Activated CD4-positive, CD25-positive, alpha-beta regulatory T cell treated with anti-CD3 and anti-CD28 coated beads, Interleukin-2, amount 50 U/mL, for 24 hours (primary cell): ENCODE measurements around the gene FOXI1.
"Not testable (repeated sequence)": the region's sequence is repeated elsewhere in the genome, so short reads cannot be mapped to it uniquely, and the experiment has no call there.

Experiments
- ATAC-seq, 2 donors: fragments of 150-1000 bp; cut with Tn5 transposase; one replicate each; pipeline ENCODE4 v1.10.0; 2021; ENCODE audit warnings: mild to moderate bottlenecking in 1 of 2, moderate library complexity in 1 of 2

Gene FOXI1

DNA sequence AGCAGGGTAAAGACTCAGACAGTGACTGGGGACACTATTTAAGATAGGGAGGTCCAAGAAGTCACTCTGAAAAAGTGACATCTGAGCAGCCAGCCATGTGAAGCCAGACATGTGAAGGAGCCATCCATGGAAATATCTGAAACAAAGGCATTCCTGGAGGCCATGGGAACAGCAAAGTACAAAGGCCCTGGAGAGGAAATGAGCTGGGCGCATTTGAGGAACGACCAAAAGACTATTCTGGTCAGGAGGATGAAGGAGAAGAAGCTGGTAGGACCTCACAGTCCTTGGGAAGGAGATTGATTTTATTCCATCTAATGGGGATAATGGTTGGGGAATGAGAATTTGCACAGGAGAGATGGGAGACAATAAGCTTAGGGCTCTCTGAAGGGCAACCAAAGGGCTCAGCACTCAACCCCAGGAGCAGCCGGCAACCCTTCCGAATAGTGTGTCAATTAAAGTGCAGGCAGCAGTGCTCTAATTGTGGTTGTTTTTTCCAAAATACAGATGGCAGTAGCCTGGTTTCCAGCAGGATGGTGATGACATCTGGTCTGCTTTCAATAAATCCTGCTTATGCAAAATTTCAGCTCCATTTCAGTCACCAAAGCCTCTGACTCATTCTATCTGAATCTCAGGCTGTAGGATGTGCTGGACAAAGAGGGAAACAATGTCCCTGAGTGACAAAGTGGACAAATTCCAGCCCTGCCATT lies 26.7 kb downstream of the FOXI1 start:
- ATAC-seq = no peak

DNA sequence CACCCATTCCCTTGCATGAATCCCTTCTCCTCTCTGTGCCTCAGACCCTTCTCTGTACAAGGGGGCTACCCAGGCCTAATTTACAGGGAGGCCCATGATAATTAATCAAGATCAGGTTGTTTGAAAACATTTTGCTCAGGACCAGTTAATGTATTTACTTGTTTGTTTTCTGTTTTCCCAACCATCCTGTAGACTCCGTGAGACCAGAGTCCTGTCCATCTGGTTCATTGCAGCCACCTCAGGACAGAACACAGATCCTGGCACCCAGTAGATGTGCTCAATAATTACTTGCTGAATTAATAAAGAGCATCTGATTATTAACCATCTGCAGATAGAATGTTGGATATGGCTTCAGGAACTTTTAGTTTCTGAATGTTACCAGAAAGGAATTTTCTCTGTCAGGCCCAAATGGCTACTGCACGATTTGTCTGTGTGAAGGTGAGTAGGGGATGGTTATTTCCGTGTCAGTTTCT lies 27.3 kb downstream of the FOXI1 start:
- ATAC-seq = no peak

DNA sequence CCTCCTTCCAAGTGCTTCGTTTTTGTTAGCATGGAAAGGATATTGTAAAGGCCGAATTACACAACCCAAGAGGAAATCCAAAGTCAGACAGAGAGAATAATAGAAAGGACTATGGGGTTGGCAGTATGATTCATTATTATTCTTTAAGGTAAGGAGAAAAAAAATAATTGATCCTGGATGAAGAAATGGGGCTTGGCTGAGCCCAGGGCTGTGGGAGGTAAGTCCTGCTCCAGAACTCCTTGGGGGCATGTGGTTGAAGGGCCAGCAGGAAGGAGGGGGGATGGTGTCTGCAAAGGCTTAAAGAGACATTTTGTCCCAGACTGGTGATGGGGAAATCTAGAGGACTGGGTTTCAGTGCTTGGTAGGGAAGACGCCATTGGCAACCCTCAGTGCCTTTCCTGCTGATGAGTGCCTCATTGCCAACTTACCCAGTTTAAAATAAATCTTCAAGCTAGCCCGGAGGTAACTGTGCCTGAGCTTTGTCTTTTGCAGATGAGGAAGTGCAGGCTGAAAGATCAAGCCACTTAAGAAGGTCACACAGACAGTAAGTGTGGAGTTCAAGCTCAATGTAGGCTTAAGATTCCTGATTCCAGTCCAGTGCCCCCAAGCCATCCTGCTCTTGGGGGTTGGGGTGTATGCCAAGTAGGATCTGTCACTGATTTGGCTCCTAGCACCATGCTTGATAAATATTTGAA lies 30.2 kb downstream of the FOXI1 start:
- no peak for ATAC-seq

DNA sequence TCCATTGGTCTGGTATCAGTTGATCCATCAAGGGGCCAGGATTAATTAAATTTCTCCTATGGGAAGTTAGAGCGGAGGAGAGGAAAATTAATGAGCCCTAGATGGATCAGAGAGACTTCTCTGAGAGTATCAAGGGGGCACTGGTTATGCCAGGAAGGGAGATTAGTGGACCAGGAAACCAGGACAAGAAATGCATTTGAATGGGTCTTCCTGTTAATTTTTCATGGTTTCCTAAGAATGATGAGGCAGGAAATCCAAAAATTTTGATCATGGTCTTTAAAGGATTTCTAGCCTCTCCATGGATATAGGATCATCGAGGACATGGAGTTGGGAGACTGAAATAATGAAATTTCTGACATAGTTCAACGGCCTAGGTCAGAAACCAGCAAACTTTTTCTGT lies 30.8 kb downstream of the FOXI1 start:
- ATAC-seq = no peak

DNA sequence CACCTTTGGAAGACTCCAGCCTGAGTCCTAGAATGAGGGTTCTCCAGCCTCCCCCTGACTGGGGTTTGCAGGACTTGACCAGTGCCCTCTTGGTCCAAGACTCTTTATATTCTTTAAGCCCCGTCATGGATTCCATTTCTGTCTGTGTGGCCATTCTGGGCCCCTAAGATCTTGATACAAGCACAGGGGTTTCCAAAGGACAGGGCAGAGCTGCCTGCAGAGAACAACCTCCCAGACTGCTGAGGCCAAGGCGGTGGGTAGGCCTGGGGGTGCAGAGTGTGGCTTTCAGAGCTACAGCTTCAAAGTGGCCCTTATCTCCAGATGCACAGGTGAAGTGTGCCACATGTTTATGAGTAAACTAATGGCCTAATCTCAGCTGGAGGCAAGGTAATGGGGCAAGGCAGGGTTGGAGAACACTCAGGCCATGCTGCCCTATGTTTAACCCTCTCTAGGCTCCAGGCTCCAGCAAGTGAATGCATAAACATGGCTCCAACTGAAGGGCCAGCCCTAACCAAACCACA lies 32.1 kb downstream of the FOXI1 start:
- no peak for ATAC-seq

DNA sequence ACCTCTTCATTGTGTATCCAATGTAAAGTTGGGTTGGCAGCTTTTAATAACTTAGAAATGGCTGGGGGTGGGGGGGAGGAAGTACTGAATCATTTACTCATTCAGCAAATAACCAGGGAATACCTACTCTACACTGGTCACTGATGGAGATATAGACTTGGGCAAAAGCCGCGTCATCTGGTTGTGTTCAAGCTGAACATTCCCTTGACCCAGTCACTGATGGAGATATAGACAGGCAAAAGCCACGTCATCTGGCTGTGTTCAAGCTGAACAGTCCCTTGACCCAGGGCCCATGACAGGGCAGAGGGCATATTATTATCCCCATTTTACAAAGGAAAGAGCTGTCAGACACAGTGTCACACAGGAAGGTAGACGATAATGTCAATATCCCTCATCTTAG lies 32.6 kb downstream of the FOXI1 start:
- ATAC-seq = no peak

DNA sequence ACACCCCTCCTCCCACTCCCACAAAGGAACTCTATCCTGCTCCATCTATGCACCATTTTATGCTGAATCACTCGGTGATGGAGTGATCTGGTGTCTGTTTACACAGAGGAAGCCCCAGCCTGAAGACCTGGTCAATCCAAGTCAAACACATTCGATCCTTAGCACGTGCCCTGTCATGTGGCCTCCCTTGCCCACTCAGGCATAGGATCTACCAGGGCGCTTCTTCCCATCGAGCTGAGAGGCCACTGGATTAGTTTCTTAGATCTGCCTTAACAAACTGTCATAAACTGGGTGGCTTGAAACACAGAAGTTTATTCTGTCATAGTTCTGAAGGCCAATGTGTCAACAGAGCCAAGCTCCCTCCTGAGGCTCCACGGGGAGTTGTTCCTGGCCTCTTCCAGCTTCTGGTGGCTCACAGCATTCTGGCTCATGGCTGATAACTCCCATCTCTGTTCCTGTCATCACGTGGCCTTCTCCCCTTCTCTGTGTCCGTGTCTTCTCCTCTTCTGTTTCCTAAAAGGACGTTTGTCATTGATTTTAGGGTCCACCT lies 34.2 kb downstream of the FOXI1 start:
- no peak for ATAC-seq

DNA sequence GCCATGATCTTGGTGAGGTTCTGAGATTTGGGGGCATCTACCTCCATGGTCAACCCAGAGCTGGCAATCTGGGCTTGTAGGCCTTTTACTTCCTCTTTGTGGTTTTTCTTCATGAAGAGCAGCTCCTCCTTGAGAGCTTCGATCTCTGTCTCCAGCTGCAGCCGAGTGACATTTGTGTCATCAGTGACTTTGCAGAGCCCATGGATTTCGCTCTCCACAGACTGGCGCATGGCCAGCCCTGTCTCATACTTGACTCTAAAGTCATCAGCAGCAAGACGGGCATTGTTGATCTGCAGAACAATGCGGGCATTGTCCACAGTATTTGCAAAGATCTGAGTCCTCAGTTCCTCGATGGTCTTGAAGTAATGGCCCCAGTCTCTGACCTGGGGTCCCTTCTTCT lies 35.5 kb downstream of the FOXI1 start:
- not testable (repeated sequence) for ATAC-seq

DNA sequence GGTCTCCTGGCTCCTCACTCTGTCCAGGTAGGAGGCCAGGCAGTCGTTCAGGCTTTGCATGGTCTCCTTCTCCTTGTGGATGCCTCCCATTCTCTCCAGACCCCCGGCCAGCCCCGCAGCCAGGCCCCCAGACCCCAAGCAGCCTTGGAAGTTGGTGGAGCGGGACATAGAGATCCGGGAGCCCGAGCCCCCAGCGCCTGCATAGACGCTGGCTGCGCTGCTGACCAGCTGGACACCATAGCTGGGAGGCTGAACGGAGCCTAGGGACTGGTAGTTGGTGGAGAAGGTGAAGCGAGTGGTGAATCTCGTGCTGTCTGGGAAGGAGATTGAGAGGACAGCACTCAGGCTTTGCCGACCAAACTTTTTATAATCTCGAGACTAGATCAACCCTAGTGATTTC lies 35.9 kb downstream of the FOXI1 start:
- no peak for ATAC-seq

DNA sequence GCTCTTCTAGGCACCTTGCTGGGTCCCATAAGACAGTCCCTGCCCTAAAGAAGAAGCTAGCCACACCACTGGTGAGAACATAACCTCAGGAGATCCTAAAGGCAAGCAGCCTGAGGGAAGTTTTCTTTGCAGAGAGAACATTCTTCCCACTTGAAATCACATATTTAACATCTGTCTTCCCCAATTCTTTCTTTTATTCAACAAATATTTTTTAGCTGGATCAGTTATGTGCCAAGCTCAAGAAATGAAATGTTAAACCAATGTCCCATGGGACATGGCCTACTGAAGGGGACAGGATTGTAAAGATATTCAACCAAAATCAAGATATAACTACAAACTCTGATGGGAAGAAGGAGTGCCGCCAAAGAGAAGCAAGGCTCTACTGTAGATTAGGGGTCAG lies 36.5 kb downstream of the FOXI1 start:
- no peak for ATAC-seq

DNA sequence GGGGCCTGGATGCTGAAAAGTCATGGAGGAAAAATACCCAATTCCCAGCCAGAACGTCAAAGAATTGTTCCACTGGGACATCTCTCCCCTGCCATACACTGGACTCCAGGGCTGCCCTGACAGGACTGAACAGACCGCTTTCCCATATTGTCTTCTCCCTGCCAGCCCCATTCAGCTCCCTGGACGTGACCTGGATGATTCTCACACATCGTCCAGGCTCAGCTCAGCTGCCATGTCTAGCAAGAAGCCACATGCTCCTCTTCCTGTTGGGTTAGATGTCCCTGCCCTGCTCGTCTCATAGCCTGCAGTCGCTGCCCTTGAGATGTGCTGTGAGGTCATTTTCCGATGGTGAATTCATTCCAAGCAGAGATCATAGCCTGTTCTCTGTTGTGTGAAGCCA lies 37.4 kb downstream of the FOXI1 start:
- ATAC-seq = no peak

DNA sequence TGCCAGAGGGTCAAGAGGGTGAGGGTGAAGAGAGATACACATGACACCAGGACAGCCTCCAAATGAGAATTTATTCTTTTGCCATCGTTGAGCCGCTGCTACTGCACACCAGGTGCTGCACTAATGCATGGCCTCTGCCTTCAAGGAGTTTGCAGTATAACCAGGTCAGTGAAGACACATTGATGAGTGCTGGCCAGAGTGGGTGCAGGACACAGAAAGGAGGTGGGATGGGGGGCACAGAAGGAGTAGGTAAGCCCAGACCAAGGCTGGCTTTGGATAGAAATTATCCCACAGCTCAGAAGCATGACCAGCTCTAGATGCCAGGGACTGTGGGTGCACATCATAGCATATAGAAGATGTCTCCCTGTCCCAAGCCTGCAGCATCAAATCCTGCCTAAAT lies 38.0 kb downstream of the FOXI1 start:
- no peak for ATAC-seq

DNA sequence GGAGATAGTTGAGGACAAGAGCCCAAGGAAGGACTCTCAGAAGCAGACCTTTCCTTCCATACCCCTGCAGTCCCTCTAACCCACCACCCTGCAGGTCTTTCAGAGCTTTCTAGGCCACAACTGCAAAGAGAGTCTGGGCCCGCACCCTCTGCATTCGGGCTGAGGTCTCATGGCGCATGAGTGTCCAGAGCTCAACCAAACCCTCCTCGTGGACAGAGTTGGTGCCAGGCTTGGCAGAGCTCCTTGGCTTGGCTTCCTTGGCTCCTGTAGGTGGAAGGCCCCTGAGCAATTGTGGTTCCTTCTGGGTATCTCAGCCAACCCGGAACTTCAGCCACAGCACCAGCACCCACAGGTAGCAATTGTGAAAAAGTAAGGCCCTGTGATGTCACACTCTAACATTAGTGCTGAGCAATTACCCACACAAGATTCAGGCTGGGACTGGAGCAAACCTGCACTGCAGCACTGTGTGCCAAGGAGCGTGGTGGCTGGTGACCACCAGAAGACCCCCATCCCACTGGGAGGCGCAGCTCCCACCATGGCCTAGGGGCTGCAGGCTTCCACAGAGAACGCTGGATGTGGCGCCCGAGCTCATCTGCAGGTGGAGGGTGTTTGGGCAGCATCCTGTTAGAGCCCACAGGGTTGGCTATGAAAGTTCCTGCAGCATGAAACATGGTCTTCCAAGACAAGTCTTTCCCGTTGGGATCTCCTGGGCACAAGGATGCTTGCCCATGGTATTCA lies 38.8 kb downstream of the FOXI1 start:
- no peak for ATAC-seq

DNA sequence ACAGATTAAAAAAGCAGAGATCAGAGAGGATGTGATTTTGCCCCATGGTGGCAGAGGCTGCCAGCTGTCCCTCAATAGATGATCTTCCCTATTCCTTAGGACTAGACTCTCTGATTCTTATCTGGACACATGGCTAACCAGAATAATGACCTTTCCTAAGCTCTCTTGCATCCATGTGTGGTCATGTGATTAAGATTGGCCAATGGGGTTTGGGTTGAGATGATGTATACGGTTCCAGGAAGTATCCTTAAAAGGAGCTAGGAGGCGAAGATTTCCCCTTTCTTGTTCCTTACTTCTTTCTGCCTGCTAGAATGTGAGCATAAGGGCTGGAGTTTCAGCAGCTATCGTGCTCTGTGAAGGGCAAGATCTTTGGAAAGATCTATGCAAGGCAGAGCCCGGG lies 39.8 kb downstream of the FOXI1 start:
- ATAC-seq = no peak

DNA sequence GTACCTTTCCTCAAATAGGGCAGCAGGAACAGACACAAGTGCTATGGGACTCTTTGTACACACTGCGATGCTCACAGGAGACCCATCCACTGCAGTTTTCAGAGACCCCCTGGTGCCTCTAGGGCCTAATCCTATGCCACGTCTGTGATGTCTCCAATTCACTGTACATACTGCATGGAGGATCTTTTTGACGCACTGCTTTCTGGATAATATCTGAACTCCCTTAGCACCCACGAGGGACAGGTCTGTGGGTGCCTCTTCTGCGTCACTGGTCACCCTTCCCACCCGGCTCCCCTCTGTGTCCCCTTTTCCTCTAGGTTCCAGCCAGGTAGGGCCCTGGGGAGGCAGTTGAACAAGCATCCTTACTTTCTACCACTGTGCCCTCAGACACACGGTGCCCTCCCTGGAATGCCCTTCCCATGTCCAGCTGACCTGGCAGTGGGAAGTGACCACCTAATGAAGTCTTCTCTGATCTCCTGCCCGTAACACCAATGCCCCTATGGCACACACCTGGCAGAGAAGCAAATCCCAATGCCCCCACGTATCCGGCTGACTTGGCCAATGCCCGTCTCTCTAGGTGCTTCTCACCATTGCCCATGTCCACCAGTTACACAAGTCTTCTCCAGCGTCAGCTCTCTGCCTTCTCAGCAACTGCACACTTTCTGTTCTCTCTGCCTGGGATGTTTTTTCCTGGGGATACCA lies 41.5 kb downstream of the FOXI1 start:
- ATAC-seq = no peak

DNA sequence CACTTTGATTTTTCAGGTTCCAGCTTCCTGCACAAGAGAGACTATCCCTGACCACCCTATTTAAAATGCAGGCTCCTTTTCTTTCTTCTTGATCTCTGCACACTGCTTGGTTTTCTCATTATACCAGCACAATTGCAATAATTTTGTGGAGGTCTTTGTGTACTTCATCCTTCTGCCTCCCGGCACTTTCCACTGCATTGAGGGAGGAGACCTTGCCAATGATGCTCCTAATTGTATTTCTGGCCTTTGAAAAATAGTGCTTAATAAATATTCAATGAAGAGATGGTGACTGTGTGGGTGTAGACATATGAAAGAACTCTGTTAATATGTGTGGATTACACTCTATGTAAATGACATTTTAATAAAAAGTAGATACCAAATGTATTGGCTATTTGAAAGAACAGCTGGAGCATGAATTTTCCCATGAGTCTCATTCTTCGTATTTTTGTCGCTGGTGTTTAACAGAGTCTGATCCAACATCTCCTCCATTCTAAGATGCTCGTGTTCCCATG lies 42.1 kb downstream of the FOXI1 start:
- no peak for ATAC-seq

DNA sequence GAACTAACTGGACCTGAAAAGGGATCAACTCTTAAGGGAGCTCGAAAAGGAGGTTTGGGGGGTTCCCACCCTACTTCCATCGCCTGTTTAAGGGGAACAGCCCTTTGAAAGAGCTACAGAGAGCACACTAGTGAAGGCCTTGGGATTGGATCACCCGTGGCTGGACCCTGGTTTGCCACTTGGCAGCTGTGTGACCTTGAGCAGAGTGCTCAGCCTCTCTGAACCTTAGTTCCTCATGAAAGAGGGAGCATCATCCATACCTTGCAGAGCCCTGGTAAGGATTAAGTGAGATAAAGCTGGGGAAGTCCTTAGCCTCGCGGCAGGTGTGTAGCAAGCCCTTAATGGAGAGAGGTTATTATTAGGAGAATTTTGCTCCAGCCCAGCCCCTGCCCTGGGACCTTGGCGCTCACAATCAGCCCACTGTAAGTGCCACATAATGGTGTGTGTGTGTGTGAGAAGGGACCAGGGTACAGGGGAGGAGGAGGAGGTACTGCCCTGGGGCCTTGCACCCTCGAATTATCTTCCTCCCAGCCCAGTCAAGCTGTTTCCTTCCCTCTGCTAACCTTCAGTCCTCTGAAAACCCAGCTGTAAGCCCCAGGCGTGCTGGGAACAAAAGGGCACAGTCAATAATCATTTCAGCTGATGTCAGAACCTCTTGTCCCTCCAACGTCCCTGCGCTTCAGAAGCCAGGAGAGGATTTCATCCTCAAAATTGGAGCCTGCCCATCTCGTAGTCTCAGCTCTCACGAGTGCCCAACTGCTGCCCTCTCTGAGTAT lies 42.9 kb downstream of the FOXI1 start:
- no peak for ATAC-seq

DNA sequence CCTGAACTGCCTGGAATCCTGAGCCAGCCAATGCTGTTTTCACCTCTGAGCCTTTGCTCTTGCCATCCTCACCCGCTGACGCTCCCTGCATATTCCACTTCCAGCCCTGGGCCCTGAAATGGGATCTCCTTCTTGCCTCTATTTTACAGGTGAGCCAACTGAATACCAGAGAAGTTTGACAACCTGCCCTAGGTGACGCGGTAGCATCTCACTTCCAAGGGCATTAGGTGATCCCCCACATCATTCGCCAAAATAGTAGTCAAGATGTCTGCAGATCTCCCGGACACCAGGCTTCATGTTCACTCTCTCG lies 43.5 kb downstream of the FOXI1 start:
- no peak for ATAC-seq

DNA sequence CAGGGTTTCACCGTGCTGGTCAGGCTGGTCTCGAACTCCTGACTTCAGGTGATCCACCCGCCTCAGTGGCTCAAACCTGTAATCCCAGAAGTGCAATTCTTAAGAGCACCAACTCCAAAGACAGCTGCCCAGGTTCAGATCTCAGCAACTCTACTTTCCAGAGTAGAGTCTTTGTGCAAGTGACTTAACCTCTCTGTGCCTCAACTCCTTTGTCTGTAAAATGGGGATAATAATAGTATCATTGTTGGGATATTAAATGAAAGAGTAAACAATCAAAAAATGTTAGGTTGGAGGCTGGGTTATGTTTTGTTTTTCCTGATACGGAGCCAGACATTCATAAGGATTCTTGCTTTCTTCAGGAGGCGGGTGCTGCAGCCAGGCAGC lies 45.0 kb downstream of the FOXI1 start:
- no peak for ATAC-seq

DNA sequence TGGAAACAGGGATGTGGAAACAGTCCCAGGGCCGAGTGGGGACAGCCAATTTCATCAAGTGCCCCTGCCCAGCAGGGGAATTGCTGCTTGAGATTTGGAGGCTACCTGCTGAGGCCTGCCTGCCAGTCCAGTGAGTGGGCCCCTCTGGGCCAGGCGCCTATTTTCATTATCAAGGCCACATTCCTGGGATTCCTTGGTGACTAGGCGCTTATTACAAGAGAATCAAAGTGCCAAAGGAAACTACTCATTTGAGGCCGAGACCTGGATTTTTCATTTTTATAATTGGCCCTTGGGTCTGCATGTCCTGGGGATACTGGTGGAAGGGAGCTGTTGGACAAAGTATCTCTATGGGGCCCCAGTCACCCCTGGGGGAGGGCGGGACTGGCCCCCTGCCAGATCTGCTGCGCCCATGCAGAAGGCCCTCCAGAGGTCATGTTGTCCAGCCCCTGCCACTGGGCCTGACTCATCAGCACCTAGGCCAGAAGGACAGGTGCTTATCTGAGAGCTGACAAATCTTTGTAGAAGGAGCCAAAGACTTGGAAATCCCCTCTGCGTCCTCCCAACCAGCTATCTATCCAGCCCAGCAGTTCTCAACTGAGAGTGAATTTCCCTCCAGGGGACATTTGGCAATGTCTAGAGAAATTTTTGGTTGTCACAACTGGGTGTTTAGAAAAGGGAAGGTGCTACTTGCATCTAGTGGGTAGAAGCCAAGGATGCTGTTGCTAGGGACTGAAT lies 45.6 kb downstream of the FOXI1 start:
- no peak for ATAC-seq

DNA sequence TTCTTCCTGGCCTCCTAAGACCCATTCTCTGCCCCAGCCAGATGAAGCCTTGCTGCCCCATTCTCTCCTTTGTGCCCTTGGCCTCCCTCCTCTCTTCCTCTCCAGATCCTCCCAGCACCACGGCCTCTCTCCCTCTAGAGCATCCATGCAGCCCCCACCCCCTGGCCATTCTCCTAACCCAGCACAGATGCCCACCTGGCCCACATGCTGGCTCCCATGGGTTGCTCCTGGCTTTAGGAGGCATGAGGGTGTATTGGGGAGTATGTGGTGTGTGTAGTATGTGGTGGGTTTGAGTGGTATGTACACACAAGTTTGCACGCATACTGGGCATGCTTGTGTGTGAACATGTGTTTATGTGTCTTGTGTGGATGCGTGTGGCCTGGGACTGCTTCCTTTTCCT lies 47.1 kb downstream of the FOXI1 start:
- no peak for ATAC-seq
